ENCODE measurements around the gene GLIS1.

GLIS1 gene

GRCh38 chr1:53508991-53509666 lies 229.8 kb downstream of the GLIS1 start:
- DNase-seq (ENCODE audit: low read depth in 2 of 2): no peak

DNA sequence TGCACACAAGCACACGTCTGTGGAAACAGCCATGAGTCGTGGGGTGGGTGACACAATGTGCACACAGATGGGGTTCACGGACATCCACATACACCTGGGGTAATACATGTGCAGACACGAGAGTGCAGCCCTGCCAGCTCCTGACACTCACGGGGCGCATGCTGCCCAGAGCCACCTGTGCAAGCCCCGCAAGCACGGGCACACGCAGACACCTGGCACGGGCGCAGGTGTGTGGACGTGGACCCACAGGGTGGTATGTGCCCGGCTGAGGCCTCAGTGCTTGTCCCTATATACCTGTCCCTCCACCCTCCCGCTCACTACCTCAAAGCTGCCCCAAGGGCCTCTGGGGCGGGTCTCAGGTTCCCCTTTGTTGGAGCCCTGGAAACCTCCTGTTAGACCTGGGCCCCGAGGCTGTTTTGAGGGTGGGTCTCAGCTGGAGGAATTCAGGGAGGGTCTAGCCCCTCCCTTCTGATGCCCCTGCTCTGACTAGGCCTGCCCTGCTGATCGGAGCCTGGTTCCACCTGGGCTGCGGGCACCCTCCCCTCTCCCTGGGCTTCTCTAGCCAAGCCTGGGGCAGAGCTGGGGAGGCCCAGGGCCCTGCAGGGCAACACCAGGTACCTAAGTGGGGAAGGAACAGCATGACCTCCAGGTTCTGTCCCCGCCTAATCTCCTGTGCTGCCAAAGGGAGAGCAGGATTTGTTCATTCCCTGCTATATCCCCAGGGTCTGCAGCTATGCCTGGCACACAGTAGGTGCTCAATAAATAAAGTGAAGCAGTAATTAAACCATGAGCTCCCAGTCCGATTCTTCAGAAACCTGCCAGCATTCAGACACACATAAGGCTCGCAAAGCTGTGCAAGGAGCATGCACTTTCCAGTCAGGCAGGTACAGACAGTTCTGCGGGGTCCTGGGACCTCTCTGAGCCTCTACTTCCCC lies 230.6 kb downstream of the GLIS1 start:
- no peak for DNase-seq (ENCODE audit: low read depth in 2 of 2)

- DNase-seq (ENCODE audit: low read depth in 2 of 2): no peak
Observed at GRCh38 chr1:53507116-53507820, 231.7 kb downstream of the GLIS1 start.

GRCh38 chr1:53506355-53507050 lies 232.5 kb downstream of the GLIS1 start:
- DNase-seq (ENCODE audit: low read depth in 2 of 2): no peak

DNA sequence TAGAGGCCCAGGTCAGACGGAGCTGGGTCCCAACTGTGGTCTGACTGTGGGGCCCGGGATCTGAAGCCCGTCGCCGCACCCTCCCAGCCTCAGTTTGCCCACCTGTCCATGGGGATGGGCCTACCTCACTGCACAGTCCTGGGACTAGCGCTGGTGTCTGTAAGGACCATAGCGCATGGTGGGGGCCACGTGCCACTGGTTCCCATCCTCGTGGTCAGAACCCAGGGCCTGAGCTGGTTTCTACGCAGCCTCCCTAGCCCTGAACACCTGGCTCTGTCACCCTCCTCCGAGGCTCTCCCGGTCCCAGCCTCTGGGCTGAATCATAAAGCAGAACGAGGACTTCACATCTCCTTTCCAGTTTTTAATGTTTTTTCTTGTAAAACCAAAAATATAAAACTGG lies 233.1 kb downstream of the GLIS1 start:
- no peak for DNase-seq (ENCODE audit: low read depth in 2 of 2)

DNA sequence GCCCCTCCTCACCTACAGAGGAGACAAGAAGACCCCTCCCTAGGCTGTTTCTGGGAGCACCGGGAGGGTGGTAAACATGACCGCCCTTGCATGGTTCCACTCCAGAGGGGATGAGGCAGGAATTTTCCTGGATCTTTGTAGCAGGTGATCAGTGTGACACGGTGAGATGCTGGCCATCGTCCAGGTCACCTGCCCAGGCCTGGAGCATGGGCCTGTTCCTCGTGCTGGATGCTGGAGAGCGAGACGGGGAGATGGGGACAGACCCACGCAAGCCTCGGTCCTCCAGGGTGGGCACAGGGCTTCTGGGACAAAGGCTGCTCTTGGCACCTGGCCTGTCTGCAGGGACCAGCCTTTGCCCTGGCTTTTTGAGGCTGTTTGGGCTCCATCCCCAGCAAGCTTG lies 233.6 kb downstream of the GLIS1 start:
- DNase-seq (ENCODE audit: low read depth in 2 of 2): no peak

- no peak for DNase-seq (ENCODE audit: low read depth in 2 of 2)
Observed at GRCh38 chr1:53504901-53505300, 234.1 kb downstream of the GLIS1 start.

DNA sequence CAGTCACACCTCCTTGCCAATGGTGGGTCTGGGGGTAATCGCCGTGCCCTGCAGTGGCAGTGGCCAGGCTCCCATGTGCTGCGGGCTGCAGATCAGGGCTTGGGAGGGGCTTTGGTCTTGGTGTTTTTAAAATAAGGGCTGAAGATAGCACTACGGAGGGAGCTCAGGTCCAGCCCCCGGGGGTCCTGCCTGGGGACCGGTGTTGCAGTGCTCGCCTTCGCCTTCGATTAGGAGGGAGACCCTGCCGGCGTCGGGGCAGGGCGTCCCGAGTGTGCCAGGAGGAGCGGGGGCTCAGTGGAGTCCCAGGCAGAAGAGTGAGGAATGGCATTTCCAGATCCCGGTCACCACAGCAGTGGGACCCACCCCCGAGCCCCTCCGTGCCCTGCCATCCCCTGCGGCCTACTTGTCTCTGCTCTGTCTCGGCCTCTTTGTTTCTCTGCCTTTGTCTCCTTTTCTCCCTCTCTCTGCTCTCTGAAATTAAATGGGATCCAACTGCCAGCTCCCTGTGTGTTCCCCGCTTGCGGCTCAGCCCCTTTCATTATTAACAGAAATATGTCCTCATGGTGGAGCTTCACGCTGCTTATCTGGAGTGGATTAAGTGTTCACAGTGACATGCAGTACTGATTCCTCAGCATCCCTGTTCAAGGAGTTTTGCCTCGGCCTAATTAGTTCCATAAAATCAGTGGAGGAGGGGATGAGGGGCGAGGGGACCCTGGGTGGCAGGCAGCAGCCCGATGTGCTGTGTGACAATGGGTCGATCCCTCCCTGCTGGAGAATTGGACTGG lies 235.3 kb downstream of the GLIS1 start:
- DNase-seq (ENCODE audit: low read depth in 2 of 2): no peak

- DNase-seq (ENCODE audit: low read depth in 2 of 2): no peak
Observed at GRCh38 chr1:53502641-53503432, 236.1 kb downstream of the GLIS1 start.

DNA sequence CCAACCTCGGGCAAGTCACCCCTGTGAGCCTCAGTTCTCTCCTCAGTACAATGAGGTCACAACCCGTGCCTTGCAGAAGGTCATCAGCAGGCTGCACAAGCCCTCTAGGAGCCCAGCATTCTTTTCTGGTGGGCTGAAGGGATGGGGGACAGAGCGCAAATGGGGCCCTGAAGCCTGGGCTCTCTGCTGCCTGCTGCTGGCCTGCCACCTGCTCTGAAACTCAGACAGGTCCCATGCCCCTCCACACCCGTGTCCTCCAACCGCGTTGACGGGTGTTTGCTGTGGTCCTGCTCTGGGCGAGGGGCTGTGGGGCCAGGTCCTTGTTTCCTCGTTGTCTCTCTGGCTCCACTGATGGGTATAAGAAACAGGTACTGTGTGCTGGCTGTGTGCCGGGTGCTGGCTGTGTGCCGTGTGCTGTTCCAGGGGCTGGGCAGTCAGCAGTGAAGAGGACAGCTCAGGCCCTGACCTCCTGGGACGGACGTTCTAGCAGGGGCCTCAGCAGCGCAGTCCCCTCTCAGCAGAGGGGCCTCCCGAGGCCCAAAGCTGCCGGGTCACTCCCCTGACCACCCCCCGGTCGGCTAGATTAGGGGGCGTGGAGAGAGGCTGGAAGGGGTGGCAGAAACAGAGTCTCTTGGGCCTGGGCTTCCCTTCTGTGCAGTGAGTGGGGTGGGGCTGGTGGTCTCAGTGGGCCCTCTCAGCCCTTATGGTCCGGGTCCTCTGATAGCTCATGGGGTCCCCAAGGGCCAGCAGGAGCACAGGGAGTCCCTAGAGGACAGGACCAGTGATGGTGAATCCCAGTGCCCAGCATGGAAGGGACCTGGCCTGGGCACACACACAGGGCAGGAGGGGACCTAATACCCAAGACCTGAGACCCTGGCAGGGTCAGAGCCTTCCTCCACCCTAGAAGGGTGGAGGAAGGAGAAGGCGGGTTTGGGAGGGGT lies 237.6 kb downstream of the GLIS1 start:
- no peak for DNase-seq (ENCODE audit: low read depth in 2 of 2)

GRCh38 chr1:53500204-53501064 lies 238.5 kb downstream of the GLIS1 start:
- no peak for DNase-seq (ENCODE audit: low read depth in 2 of 2)

- no peak for DNase-seq (ENCODE audit: low read depth in 2 of 2)
Observed at GRCh38 chr1:53499257-53500203, 239.4 kb downstream of the GLIS1 start.

DNA sequence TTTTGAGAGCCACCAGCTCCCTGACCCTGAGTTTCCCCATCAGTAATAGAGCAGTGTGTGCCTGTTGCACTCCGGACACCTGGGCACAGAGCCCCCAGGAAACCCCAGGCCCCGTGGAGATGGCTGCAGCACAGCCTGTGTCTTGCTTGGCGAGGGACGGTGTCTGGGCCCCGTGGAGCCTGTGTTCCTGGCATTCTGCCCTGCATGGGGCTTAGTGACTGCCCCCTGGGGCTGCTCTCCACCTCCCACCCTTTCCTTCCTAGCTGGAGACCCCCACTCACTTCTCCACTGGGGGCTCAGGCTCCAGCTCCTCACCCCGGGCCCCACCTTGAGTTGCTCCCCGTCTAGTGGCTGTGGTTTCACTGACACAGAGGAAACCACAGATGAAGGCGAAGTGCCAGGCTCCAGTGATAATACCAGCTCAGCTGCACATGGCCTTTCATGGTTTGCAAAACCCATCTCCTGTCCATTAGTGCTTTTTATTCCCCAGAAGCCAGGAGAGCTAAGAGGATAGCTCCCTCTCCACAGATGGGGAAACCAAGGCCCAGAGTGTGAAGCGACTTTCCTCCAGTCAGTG lies 240.3 kb downstream of the GLIS1 start:
- no peak for DNase-seq (ENCODE audit: low read depth in 2 of 2)

GRCh38 chr1:53495633-53496345 lies 243.2 kb downstream of the GLIS1 start:
- DNase-seq (ENCODE audit: low read depth in 2 of 2): no peak

- DNase-seq (ENCODE audit: low read depth in 2 of 2): no peak
Observed at GRCh38 chr1:53490351-53490750, 248.6 kb downstream of the GLIS1 start.
